Measurements from ENCODE around the gene CXorf65.

The CXorf65 gene

GRCh38 chrX:71067089-71067488, 39.5 kb downstream of the CXorf65 start:
- DNase-seq (ENCODE audit: low read depth): no peak

GRCh38 chrX:71060127-71060526, 46.4 kb downstream of the CXorf65 start:
- no peak for DNase-seq (ENCODE audit: low read depth)

- no peak for DNase-seq (ENCODE audit: low read depth)
These were observed 48.6 kb downstream of the CXorf65 start for GRCh38 chrX:71057848-71058530.

- DNase-seq (ENCODE audit: low read depth): no peak
These were observed 49.7 kb downstream of the CXorf65 start for GRCh38 chrX:71056867-71057266.

All from HS-5 (cell line).